Smooth muscle cell (in vitro differentiated cells): ENCODE measurements around the gene CELF6. TPM values are rescaled to one million over a fixed set of nuclear protein-coding genes. Genes with fewer than 3 reads are reported as not detected.

Experiments
- DNase-seq: peaks from one replicate; lab custom pipeline; 2025; ENCODE audit not compliant: unreplicated experiment; lab: John Stamatoyannopoulos, UW
- H2AFZ ChIP-seq: fragments of 200-600 bp; sonication (generic); 2 replicates; pipeline ENCODE4 v1.6.0; 2016; ENCODE audit warnings: antibody characterized with exemption, low read depth, mild to moderate bottlenecking
- H3F3A ChIP-seq: fragments of 200-600 bp; sonication (generic); 2 replicates; pipeline ENCODE4 v1.6.0; 2017; ENCODE audit warnings: antibody characterized with exemption, low read depth
- H3K27ac ChIP-seq: fragments of 200-600 bp; sonication (generic); 2 replicates; pipeline ENCODE4 v1.5.1; 2016; ENCODE audit warnings: low read depth, mild to moderate bottlenecking
- H3K27me3 ChIP-seq: fragments of 200-600 bp; sonication (generic); 2 replicates; pipeline ENCODE4 v1.6.1; 2016; ENCODE audit warnings: low read depth, mild to moderate bottlenecking
- H3K36me3 ChIP-seq: fragments of 200-600 bp; sonication (generic); 2 replicates; pipeline ENCODE4 v1.5.1; 2016; ENCODE audit warnings: low read depth
- H3K4me1 ChIP-seq: fragments of 200-600 bp; sonication (generic); 2 replicates; pipeline ENCODE4 v1.5.1; 2016; ENCODE audit warnings: low read depth
- H3K4me2 ChIP-seq: fragments of 200-600 bp; sonication (generic); 2 replicates; pipeline ENCODE4 v1.6.0; 2016; ENCODE audit warnings: mild to moderate bottlenecking
- H3K4me3 ChIP-seq: fragments of 200-600 bp; sonication (generic); 2 replicates; pipeline ENCODE4 v1.5.1; 2016; ENCODE audit warnings: mild to moderate bottlenecking
- H3K79me2 ChIP-seq: fragments of 200-600 bp; sonication (generic); 2 replicates; pipeline ENCODE4 v1.6.0; 2016; ENCODE audit warnings: low read depth, mild to moderate bottlenecking
- H3K9ac ChIP-seq: fragments of 200-600 bp; sonication (generic); 2 replicates; pipeline ENCODE4 v1.6.0; 2016; ENCODE audit warnings: low read depth
- H3K9me3 ChIP-seq: fragments of 200-600 bp; sonication (generic); replicated peaks from 2 replicates; pipeline ENCODE4 v1.5.1; 2016; ENCODE audit warnings: low read depth
- H4K20me1 ChIP-seq: fragments of 200-600 bp; sonication (generic); 2 replicates; pipeline ENCODE4 v1.6.0; 2016; ENCODE audit warnings: low read depth
- CTCF ChIP-seq: fragments of 200-600 bp; sonication (generic); IDR thresholded peaks from 2 replicates; pipeline ENCODE4 v1.5.1; 2017; ENCODE audit warnings: borderline replicate concordance, mild to moderate bottlenecking, antibody characterized with exemption; ENCODE audit not compliant: insufficient read depth, poor library complexity, severe bottlenecking
- WGBS: methylation state at CpG from one replicate; pipeline ENCODE4 v1.1.7; 2016; ENCODE audit warnings: low lambda C conversion rate; 5-methylcytosine and 5-hydroxymethylcytosine counted together
- polyA plus RNA-seq: library from polyadenylated mRNA; unstranded; fragments of >200 nt; fragmentation: Nextera tagmentation; extraction: Ambion mirVana; gene quantifications from 2 replicates; pipeline ENCODE4 v1.2.1, GENCODE V29; 2016
- total RNA-seq: library from RNA; depleted of rRNA; stranded (reverse); fragments of >200 nt; gene quantifications from 2 replicates; pipeline ENCODE4 v1.2.3, GENCODE V29; 2014

CELF6 gene
- total and polyA plus RNA-seq, 2 experiments from 2014 or later = 0.43 to 1.9 TPM

GRCh38 chr15:72323752-72324151 lies 3.8 kb upstream of the CELF6 start:
- Histone ChIP-seq H3K4me1 (peaks cover 2% of the 10 kb centered on the region), H3F3A (no peaks in the 10 kb centered on the region), H2AFZ (no peak overlapping the region), H3K4me3 (no peak overlapping the region), H3K79me2 (no peaks in the 10 kb centered on the region), H3K4me2 (no peak overlapping the region), H3K27ac (no peak overlapping the region), H3K9ac (no peak overlapping the region), H3K9me3 (peaks cover 3% of the 10 kb centered on the region), H3K36me3 (no peaks in the 10 kb centered on the region), H4K20me1 (peaks cover 3% of the 10 kb centered on the region), H3K27me3 (peaks cover 2% of the 10 kb centered on the region)
- TF ChIP-seq CTCF = no peak
- WGBS = 90% methylated on average over 1 of the region's 1 CpG
- DNase-seq = no peak

GRCh38 chr15:72319360-72319984 lies 485 bp downstream of the CELF6 start:
- peaks cover 3% of the 10 kb centered on the region for H4K20me1 ChIP-seq
- H3K9me3 ChIP-seq = peaks cover 2% of the 10 kb centered on the region
- no peak for TF ChIP-seq CTCF
- H2AFZ ChIP-seq = no peak overlapping the region
- H3K27ac ChIP-seq = no peak overlapping the region
- H3F3A ChIP-seq = no peaks in the 10 kb centered on the region
- H3K27me3 ChIP-seq = peaks cover 7% of the 10 kb centered on the region
- peak overlapping the region; percentile 56 for H3K4me3 ChIP-seq
- peaks cover 2% of the 10 kb centered on the region for H3K4me1 ChIP-seq
- 19% methylated on average over 20 of the region's 48 CpGs for WGBS
- H3K79me2 ChIP-seq = no peaks in the 10 kb centered on the region
- H3K4me2 ChIP-seq = peak overlapping the region; percentile 93
- no peaks in the 10 kb centered on the region for H3K36me3 ChIP-seq
- peak; percentile 62 for DNase-seq
- no peak overlapping the region for H3K9ac ChIP-seq

- H3K27ac ChIP-seq = no peak overlapping the region
- no peaks in the 10 kb centered on the region for H3K9me3 ChIP-seq
- H2AFZ ChIP-seq = no peak overlapping the region
- no peak overlapping the region for H3K4me3 ChIP-seq
- H3K9ac ChIP-seq = no peak overlapping the region
- H4K20me1 ChIP-seq = peaks cover 3% of the 10 kb centered on the region
- no peaks in the 10 kb centered on the region for H3K79me2 ChIP-seq
- no peaks in the 10 kb centered on the region for H3F3A ChIP-seq
- DNase-seq = no peak
- 49% methylated on average over 2 of the region's 2 CpGs for WGBS
- peaks cover 7% of the 10 kb centered on the region for H3K27me3 ChIP-seq
- no peaks in the 10 kb centered on the region for H3K36me3 ChIP-seq
- TF ChIP-seq CTCF = no peak
- H3K4me2 ChIP-seq = no peak overlapping the region
- peaks cover 2% of the 10 kb centered on the region for H3K4me1 ChIP-seq
These were observed 1.5 kb downstream of the CELF6 start for GRCh38 chr15:72318408-72318942.
